HepG2 (cell line): ENCODE results near the gene EXOC3L4. TPM values are rescaled to one million over a fixed set of nuclear protein-coding genes. Genes with fewer than 3 reads are reported as not detected.
A peak's percentile ranks its signal among the peaks of the same experiment; 100 is the strongest.

ENCODE experiments used
- DRAP1 ChIP-seq: IDR thresholded peaks from 2 replicates; pipeline ENCODE4 v1.6.1; 2016; ENCODE audit warnings: missing genetic modification reagents, missing compliant biosample characterization
- FOSL2 ChIP-seq: sonication (generic); formaldehyde crosslinking; IDR thresholded peaks from 2 replicates; pipeline ENCODE4 v1.4.0; 2020; ENCODE audit warnings: missing genetic modification reagents
- FOXA1 ChIP-seq, 2 experiments: fragments of 450-650 bp in 1 of 2; sonication (generic) in 1 of 2; formaldehyde crosslinking in 1 of 2; IDR thresholded peaks; 2 replicates each; pipeline versions ENCODE4 v1.4.0 to v1.6.1; 2016 to 2020; ENCODE audit warnings: missing genetic modification reagents in 1 of 2
- HMG20B ChIP-seq: conservative IDR thresholded peaks from 2 replicates; pipeline ENCODE4 v1.6.1; 2016; ENCODE audit warnings: missing genetic modification reagents, missing compliant biosample characterization
- HOXA7 ChIP-seq: sonication (generic); formaldehyde crosslinking; IDR thresholded peaks from 2 replicates; pipeline ENCODE4 v1.8.1; 2022; ENCODE audit warnings: mild to moderate bottlenecking, missing genetic modification reagents, moderate library complexity
- KLF15 ChIP-seq: sonication (generic); formaldehyde crosslinking; IDR thresholded peaks from 2 replicates; pipeline ENCODE4 v1.8.1; 2023; ENCODE audit warnings: borderline replicate concordance, mild to moderate bottlenecking, inconsistent platforms, missing genetic modification reagents, mixed read lengths
- MATR3 ChIP-seq: sonication (generic); formaldehyde crosslinking; IDR thresholded peaks from 2 replicates; pipeline ENCODE4 v1.4.0; 2020; ENCODE audit warnings: missing genetic modification reagents
- NFAT5 ChIP-seq: sonication (generic); formaldehyde crosslinking; IDR thresholded peaks from 2 replicates; pipeline ENCODE4 v1.4.0; 2020; ENCODE audit warnings: missing genetic modification reagents
- SIX1 ChIP-seq: sonication (generic); formaldehyde crosslinking; IDR thresholded peaks from 2 replicates; pipeline ENCODE4 v1.4.0; 2020; ENCODE audit warnings: missing genetic modification reagents, borderline replicate concordance
- SOX6 ChIP-seq, 2 experiments: fragments of 450-650 bp in 1 of 2; sonication (generic) in 1 of 2; formaldehyde crosslinking in 1 of 2; IDR thresholded peaks; 2 replicates each; pipeline versions ENCODE4 v1.4.0 to v1.6.1; 2017 to 2020; ENCODE audit warnings: antibody characterized with exemption in 1 of 2, mild to moderate bottlenecking in 1 of 2, missing genetic modification reagents in 1 of 2
- SRSF4 ChIP-seq: fragments of 200-400 bp; formaldehyde crosslinking; IDR thresholded peaks from one replicate; pipeline ENCODE4 v1.6.1; 2018; ENCODE audit warnings: mild to moderate bottlenecking, low read depth, low read length, moderate library complexity; ENCODE audit not compliant: poor library complexity, severe bottlenecking
- TCF7 ChIP-seq: sonication (generic); IDR thresholded peaks from 2 replicates; pipeline ENCODE4 v1.6.1; 2016; ENCODE audit warnings: antibody characterized with exemption, low read depth
- THRA ChIP-seq: sonication (generic); formaldehyde crosslinking; IDR thresholded peaks from 2 replicates; pipeline ENCODE4 v1.4.0; 2020; ENCODE audit warnings: missing genetic modification reagents, borderline replicate concordance
- XBP1 ChIP-seq: sonication (generic); formaldehyde crosslinking; IDR thresholded peaks from 2 replicates; pipeline ENCODE4 v1.5.0; 2020; ENCODE audit warnings: missing genetic modification reagents
- ZFX ChIP-seq: sonication (generic); formaldehyde crosslinking; IDR thresholded peaks from 2 replicates; pipeline ENCODE4 v1.4.0; 2020; ENCODE audit warnings: mild to moderate bottlenecking, low read depth, missing genetic modification reagents, moderate library complexity
- ZNF138 ChIP-seq: sonication (generic); formaldehyde crosslinking; IDR thresholded peaks from 2 replicates; pipeline ENCODE4 v1.5.0; 2020; ENCODE audit warnings: mild to moderate bottlenecking, low read depth, missing genetic modification reagents
- ZNF33A ChIP-seq: sonication (generic); formaldehyde crosslinking; IDR thresholded peaks from 2 replicates; pipeline ENCODE4 v1.5.1; 2020; ENCODE audit warnings: missing genetic modification reagents, mild to moderate bottlenecking, moderate library complexity, borderline replicate concordance
- ZNF446 ChIP-seq: sonication (generic); formaldehyde crosslinking; IDR thresholded peaks from 2 replicates; pipeline ENCODE4 v1.5.0; 2020; ENCODE audit warnings: mild to moderate bottlenecking, missing genetic modification reagents
- ZNF512B ChIP-seq: sonication (generic); formaldehyde crosslinking; IDR thresholded peaks from 2 replicates; pipeline ENCODE4 v1.5.1; 2020; ENCODE audit warnings: missing genetic modification reagents, mild to moderate bottlenecking, borderline replicate concordance
- ZNF543 ChIP-seq: sonication (generic); formaldehyde crosslinking; IDR thresholded peaks from 2 replicates; pipeline ENCODE4 v1.4.0; 2020; ENCODE audit warnings: mild to moderate bottlenecking, missing genetic modification reagents
- ZNF605 ChIP-seq: sonication (generic); formaldehyde crosslinking; IDR thresholded peaks from 2 replicates; pipeline ENCODE4 v1.8.0; 2022; ENCODE audit warnings: mild to moderate bottlenecking, missing genetic modification reagents
- polyA plus RNA-seq, 8 experiments: library from polyadenylated mRNA; depleted of rRNA in 3 of 8; stranded (reverse) in 7 of 8; unstranded in 1 of 8; fragments of >200 nt; fragmentation: Illumina TruSeq in 4 of 8; extraction: Trizol in 4 of 8; gene quantifications; 2 replicates each; pipeline versions ENCODE4 v1.2.1 to v1.2.3, GENCODE V29; 2011 to 2016; ENCODE audit warnings: low read depth in 4 of 8, missing spikeins in 1 of 8, mixed read lengths in 1 of 8; ENCODE audit not compliant: insufficient read depth in 1 of 8
- total RNA-seq, 5 experiments: library from RNA; depleted of rRNA; stranded (reverse); fragments of >200 nt; fragmentation: Illumina TruSeq; extraction: Trizol; gene quantifications; 2 replicates each; pipeline ENCODE4 v1.2.3, GENCODE V29; 2016; ENCODE audit warnings: low read depth in 1 of 5

The EXOC3L4 gene
- total and polyA plus RNA-seq, 2 of the 13 experiments (the other 11 are each of a cell fraction or from before 2014, with no cell fraction given): 11.8 to 27.0 TPM

DNA sequence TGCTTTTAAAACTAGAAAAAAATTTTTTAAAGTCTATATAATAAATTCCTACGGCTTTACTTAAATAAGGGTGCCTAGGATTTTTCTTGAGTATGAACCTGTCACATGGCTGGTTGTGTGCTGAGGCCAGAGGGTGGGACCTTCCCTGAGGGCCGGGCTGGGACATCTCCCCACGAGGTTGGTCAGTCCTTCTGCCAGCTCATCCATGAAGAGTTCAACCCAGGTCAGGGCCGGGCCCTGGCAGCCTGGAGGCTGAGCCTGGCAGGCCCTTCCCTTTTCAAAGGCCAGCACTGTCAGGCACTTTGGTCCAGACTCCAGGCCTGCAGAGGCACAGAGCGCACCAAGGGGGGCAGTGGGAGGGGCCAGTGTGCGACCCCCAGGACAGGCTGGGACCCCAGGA lies 60.5 kb downstream of the EXOC3L4 start (continued):
- TF ChIP-seq ZNF512B (no peak), ZNF605 (CRISPR knock-in tag) (no peak), ZNF138 (CRISPR knock-in tag) (no peak), KLF15 (CRISPR knock-in tag) (no peak), NFAT5 (no peak), SRSF4 (no peak), ZFX (CRISPR knock-in tag) (peak; percentile 47; the same call in 1 of the 2 replicates), MATR3 (CRISPR knock-in tag) (no peak), THRA (peak; percentile 99), FOXA1 (IDR thresholded peaks at IDR 0.05) (no peak), FOXA1 (CRISPR knock-in tag; IDR thresholded peaks at IDR 0.05) (no peak), ZNF446 (CRISPR knock-in tag) (no peak), XBP1 (CRISPR knock-in tag) (no peak), DRAP1 (CRISPR knock-in tag) (no peak), HMG20B (CRISPR knock-in tag) (no peak), ZNF33A (CRISPR knock-in tag) (no peak), FOSL2 (CRISPR knock-in tag) (peak; percentile 61), ZNF543 (no peak), SIX1 (CRISPR knock-in tag) (no peak), HOXA7 (CRISPR knock-in tag) (no peak), TCF7 (no peak), SOX6 (IDR thresholded peaks at IDR 0.05) (no peak), SOX6 (CRISPR knock-in tag; IDR thresholded peaks at IDR 0.05) (peak; percentile 23; the same call in 1 of the 2 replicates)
